WTC11 (cell line): ENCODE data around the gene NDUFV1. TPM values are rescaled to one million over a fixed set of nuclear protein-coding genes. Genes with fewer than 3 reads are reported as not detected.

Source experiments
- ATAC-seq: fragments of 200-7000 bp; cut with Tn5 transposase; 2 replicates; pipeline ENCODE4 v1.10.0; 2021; ENCODE audit warnings: mild to moderate bottlenecking, moderate library complexity
- CTCF ChIA-PET: fragments of 300-600 bp; sonication (Branson Sonifier 250); formaldehyde crosslinking; loops from one replicate; lab custom pipeline; 2021; ENCODE audit warnings: antibody characterized with exemption; lab: Charles Lee
- POLR2A ChIA-PET: fragments of 350-600 bp; sonication (Branson Sonifier 250); formaldehyde crosslinking; loops from one replicate; lab custom pipeline; 2021; ENCODE audit warnings: antibody characterized with exemption; lab: Charles Lee
- DNase-seq: peaks from one replicate; pipeline ENCODE4 v3.0.0; 2021; ENCODE audit warnings: low spot score
- H3K27ac Mint-ChIP-seq: 2 replicates; pipeline ENCODE4 v1.8.0; 2021; ENCODE audit warnings: mixed read lengths
- H3K27me3 Mint-ChIP-seq: 2 replicates; pipeline ENCODE4 v1.8.0; 2021; ENCODE audit warnings: low read depth, mild to moderate bottlenecking, moderate library complexity, mixed read lengths
- H3K36me3 Mint-ChIP-seq: 2 replicates; pipeline ENCODE4 v1.8.0; 2021; ENCODE audit warnings: mixed read lengths
- H3K4me1 Mint-ChIP-seq: 2 replicates; pipeline ENCODE4 v1.8.0; 2022; ENCODE audit warnings: mixed read lengths
- H3K4me3 Mint-ChIP-seq: 2 replicates; pipeline ENCODE4 v1.8.0; 2021; ENCODE audit warnings: mild to moderate bottlenecking, moderate library complexity, mixed read lengths
- H3K9me3 Mint-ChIP-seq: 2 replicates; pipeline ENCODE4 v1.8.0; 2021; ENCODE audit warnings: mixed read lengths
- ATF1 ChIP-seq: sonication (generic); formaldehyde crosslinking; IDR thresholded peaks from 2 replicates; pipeline ENCODE4 v1.8.1; 2023; ENCODE audit warnings: mild to moderate bottlenecking, moderate library complexity, missing genetic modification reagents
- ATF6 ChIP-seq: sonication (generic); formaldehyde crosslinking; IDR thresholded peaks from 2 replicates; pipeline ENCODE4 v1.8.1; 2023; ENCODE audit warnings: mild to moderate bottlenecking, missing genetic modification reagents
- EMX1 ChIP-seq: fragments of 250-450 bp; sonication (Bioruptor Pico); IDR thresholded peaks from 2 replicates; pipeline ENCODE4 v1.8.0; 2021; ENCODE audit warnings: mild to moderate bottlenecking
- FOXP1 ChIP-seq: sonication (generic); formaldehyde crosslinking; IDR thresholded peaks from 2 replicates; pipeline ENCODE4 v1.8.0; 2022; ENCODE audit warnings: missing genetic modification reagents, mild to moderate bottlenecking, moderate library complexity, borderline replicate concordance
- FOXP4 ChIP-seq: sonication (generic); formaldehyde crosslinking; IDR thresholded peaks from 2 replicates; pipeline ENCODE4 v1.8.0; 2022; ENCODE audit warnings: mild to moderate bottlenecking, missing genetic modification reagents
- GABPB1 ChIP-seq: sonication (generic); formaldehyde crosslinking; IDR thresholded peaks from 2 replicates; pipeline ENCODE4 v1.8.1; 2023; ENCODE audit warnings: mild to moderate bottlenecking, missing genetic modification reagents
- GTF2I ChIP-seq: fragments of 250-450 bp; sonication (Bioruptor Pico); conservative IDR thresholded peaks from 2 replicates; pipeline ENCODE4 v1.4.0; 2021; ENCODE audit warnings: mild to moderate bottlenecking
- HMGA2 ChIP-seq: fragments of 250-450 bp; sonication (Bioruptor Pico); IDR thresholded peaks from 2 replicates; pipeline ENCODE4 v1.4.0; 2021; ENCODE audit warnings: mild to moderate bottlenecking, moderate library complexity
- HMGXB4 ChIP-seq: sonication (generic); formaldehyde crosslinking; IDR thresholded peaks from 2 replicates; pipeline ENCODE4 v1.8.1; 2023; ENCODE audit warnings: mild to moderate bottlenecking, moderate library complexity, missing genetic modification reagents
- JAZF1 ChIP-seq: fragments of 250-450 bp; sonication (Bioruptor Pico); IDR thresholded peaks from 2 replicates; pipeline ENCODE4 v1.9.0; 2021; ENCODE audit warnings: moderate library complexity, mild to moderate bottlenecking, inconsistent platforms
- JUN ChIP-seq: sonication (generic); formaldehyde crosslinking; IDR thresholded peaks from 2 replicates; pipeline ENCODE4 v1.8.0; 2023; ENCODE audit warnings: mild to moderate bottlenecking, missing genetic modification reagents
- MAX ChIP-seq: sonication (generic); formaldehyde crosslinking; IDR thresholded peaks from 2 replicates; pipeline ENCODE4 v1.8.0; 2022; ENCODE audit warnings: mild to moderate bottlenecking, missing genetic modification reagents
- NFATC4 ChIP-seq: fragments of 250-450 bp; sonication (Bioruptor Pico); IDR thresholded peaks from 2 replicates; pipeline ENCODE4 v1.9.0; 2021; ENCODE audit warnings: mild to moderate bottlenecking
- NFE2L1 ChIP-seq: sonication (generic); formaldehyde crosslinking; IDR thresholded peaks from 2 replicates; pipeline ENCODE4 v1.8.1; 2023; ENCODE audit warnings: missing genetic modification reagents
- NR1H2 ChIP-seq: sonication (generic); formaldehyde crosslinking; IDR thresholded peaks from 2 replicates; pipeline ENCODE4 v1.9.0; 2021; ENCODE audit warnings: mild to moderate bottlenecking, moderate library complexity, missing genetic modification reagents
- NR2C2 ChIP-seq: sonication (generic); formaldehyde crosslinking; IDR thresholded peaks from 2 replicates; pipeline ENCODE4 v1.8.0; 2022; ENCODE audit warnings: mild to moderate bottlenecking, missing genetic modification reagents
- NR3C1 ChIP-seq: sonication (generic); formaldehyde crosslinking; conservative IDR thresholded peaks from 2 replicates; pipeline ENCODE4 v1.8.1; 2023; ENCODE audit warnings: low read depth, mild to moderate bottlenecking, missing genetic modification reagents
- OVOL2 ChIP-seq: fragments of 250-450 bp; sonication (Bioruptor Pico); IDR thresholded peaks from 2 replicates; pipeline ENCODE4 v1.9.0; 2021; ENCODE audit warnings: mild to moderate bottlenecking, borderline replicate concordance
- PRRX2 ChIP-seq: fragments of 250-450 bp; sonication (Bioruptor Pico); IDR thresholded peaks from 2 replicates; pipeline ENCODE4 v1.8.0; 2021; ENCODE audit warnings: mild to moderate bottlenecking
- RORB ChIP-seq: fragments of 250-450 bp; sonication (Bioruptor Pico); IDR thresholded peaks from 2 replicates; pipeline ENCODE4 v1.9.0; 2021; ENCODE audit warnings: mild to moderate bottlenecking
- SOX15 ChIP-seq: fragments of 250-450 bp; sonication (Bioruptor Pico); IDR thresholded peaks from 2 replicates; pipeline ENCODE4 v1.9.0; 2021; ENCODE audit warnings: mild to moderate bottlenecking
- TCF7 ChIP-seq: sonication (generic); formaldehyde crosslinking; IDR thresholded peaks from 2 replicates; pipeline ENCODE4 v1.8.0; 2022; ENCODE audit warnings: mild to moderate bottlenecking, low read depth, missing genetic modification reagents, moderate library complexity
- ZMAT4 ChIP-seq: fragments of 250-450 bp; sonication (Bioruptor Pico); IDR thresholded peaks from 2 replicates; pipeline ENCODE4 v1.9.0; 2021; ENCODE audit warnings: mild to moderate bottlenecking
- ZNF138 ChIP-seq: sonication (generic); formaldehyde crosslinking; conservative IDR thresholded peaks from 2 replicates; pipeline ENCODE4 v1.8.1; 2022; ENCODE audit warnings: mild to moderate bottlenecking, moderate library complexity, missing genetic modification reagents
- ZNF219 ChIP-seq: sonication (generic); formaldehyde crosslinking; IDR thresholded peaks from 2 replicates; pipeline ENCODE4 v1.8.0; 2023; ENCODE audit warnings: missing genetic modification reagents, mild to moderate bottlenecking, borderline replicate concordance
- ZNF263 ChIP-seq: sonication (generic); formaldehyde crosslinking; IDR thresholded peaks from 2 replicates; pipeline ENCODE4 v1.8.1; 2022; ENCODE audit warnings: low read depth, mild to moderate bottlenecking, moderate library complexity, missing genetic modification reagents
- ZNF416 ChIP-seq: fragments of 250-450 bp; sonication (Bioruptor Pico); IDR thresholded peaks from 2 replicates; pipeline ENCODE4 v1.9.0; 2021; ENCODE audit warnings: mild to moderate bottlenecking, inconsistent platforms
- ZNF423 ChIP-seq: fragments of 250-450 bp; sonication (Bioruptor Pico); IDR thresholded peaks from 2 replicates; pipeline ENCODE4 v2.1.2; 2022; ENCODE audit warnings: mild to moderate bottlenecking, moderate library complexity
- total RNA-seq: library from RNA; stranded (reverse); gene quantifications from 3 replicates; pipeline ENCODE4 v1.2.3, GENCODE V29; 2021

NDUFV1 gene
- total RNA-seq, 1 experiment from 2014 or later: 231 TPM

- DNase-seq (no peak), ATAC-seq (no peak; the same call in 1 of the 2 replicates)
- ChIA-PET CTCF (interaction anchor here (0.8 to 2.5 kb wide), 4 partner anchors 9 to 21 kb away, joined by 3 to 14 read pairs (median 4); partner anchors contain the start of gene GSTP1), POLR2A (no interaction called here)
- Mint-ChIP-seq H3K9me3 (peaks cover 17% of the 10 kb centered on the region), H3K36me3 (peaks cover 13% of the 10 kb centered on the region), H3K4me1 (peaks cover 14% of the 10 kb centered on the region), H3K27ac (no peak overlapping the region), H3K27me3 (peaks cover 5% of the 10 kb centered on the region), H3K4me3 (no peak overlapping the region)
- TF ChIP-seq NR3C1 (no peak), JUN (CRISPR knock-in tag) (no peak), ZNF219 (CRISPR knock-in tag) (no peak), PRRX2 (CRISPR knock-in tag) (no peak), ZNF423 (CRISPR knock-in tag) (no peak), ZNF138 (CRISPR knock-in tag) (no peak), GABPB1 (CRISPR knock-in tag) (no peak), ZNF263 (CRISPR knock-in tag) (no peak)
These were observed 13.2 kb upstream of the NDUFV1 start for GRCh38 chr11:67593565-67593905.

GRCh38 chr11:67594480-67594879 lies 12.3 kb upstream of the NDUFV1 start:
- DNase-seq (no peak), ATAC-seq (no peak)
- POLR2A ChIA-PET: interaction anchor here (0.7 kb wide), 1 partner anchor 118 kb away, joined by 4 read pairs; no protein-coding TSS in a partner anchor
- Mint-ChIP-seq H3K27me3 (peaks cover 5% of the 10 kb centered on the region), H3K9me3 (peaks cover 19% of the 10 kb centered on the region), H3K4me3 (no peak overlapping the region), H3K36me3 (peaks cover 13% of the 10 kb centered on the region), H3K27ac (no peak overlapping the region), H3K4me1 (peaks cover 14% of the 10 kb centered on the region)
- TF ChIP-seq NR2C2 (CRISPR knock-in tag) (no peak), ZNF416 (no peak), NFATC4 (CRISPR knock-in tag) (no peak), FOXP4 (CRISPR knock-in tag) (no peak), TCF7 (CRISPR knock-in tag) (no peak), JAZF1 (no peak), NFE2L1 (CRISPR knock-in tag) (no peak), EMX1 (CRISPR knock-in tag) (no peak), ATF1 (CRISPR knock-in tag) (no peak), SOX15 (no peak), HMGA2 (CRISPR knock-in tag) (no peak), ZMAT4 (CRISPR knock-in tag) (no peak), HMGXB4 (no peak), JUN (CRISPR knock-in tag) (no peak), ZNF138 (CRISPR knock-in tag) (no peak)
- CTCF ChIA-PET: no interaction called here

- H3K4me3 Mint-ChIP-seq: no peak overlapping the region
- POLR2A ChIA-PET: no interaction called here
- H3K36me3 Mint-ChIP-seq: peaks cover 13% of the 10 kb centered on the region
- TF ChIP-seq FOXP1 (CRISPR knock-in tag): no peak
- TF ChIP-seq OVOL2: no peak
- TF ChIP-seq MAX: no peak
- TF ChIP-seq RORB (CRISPR knock-in tag): no peak
- no peak for TF ChIP-seq NR1H2 (CRISPR knock-in tag)
- TF ChIP-seq ATF6 (CRISPR knock-in tag): no peak
- no peak for TF ChIP-seq GTF2I (CRISPR knock-in tag)
These were observed 9.9 kb upstream of the NDUFV1 start for GRCh38 chr11:67596753-67597300.

More at GRCh38 chr11:67596753-67597300, 9.9 kb upstream of the NDUFV1 start:
- Mint-ChIP-seq H3K9me3 (peaks cover 19% of the 10 kb centered on the region), H3K27ac (no peak overlapping the region), H3K27me3 (peaks cover 5% of the 10 kb centered on the region), H3K4me1 (peaks cover 14% of the 10 kb centered on the region)
- ATAC-seq: no peak
- CTCF ChIA-PET: no interaction called here
- DNase-seq: no peak
